ENCODE data around the gene TEX261. TPM values are rescaled to one million over a fixed set of nuclear protein-coding genes. Genes with fewer than 3 reads are reported as not detected.

Gene TEX261
- total RNA-seq, 2 experiments from 2014 or later, result 34.5 to 45.8 TPM

- H2AFZ ChIP-seq (ENCODE audit: low read length), result no peak overlapping the region
- no TSS peak for BruUV-seq (replicated peaks)
- no peak overlapping the region for H3K27ac ChIP-seq (ENCODE audit: low read depth, low read length, poor library complexity, severe bottlenecking)
- H3K36me3 ChIP-seq (ENCODE audit: insufficient read depth, low read length), result no peaks in the 10 kb centered on the region
- H3K9me2 ChIP-seq (ENCODE audit: insufficient read depth, low read length), result no peaks in the 10 kb centered on the region
- H3K4me3 ChIP-seq (ENCODE audit: low read depth, low read length, poor library complexity, severe bottlenecking), result no peak overlapping the region
- H3K4me1 ChIP-seq (ENCODE audit: insufficient read depth, low read length, poor library complexity, severe bottlenecking), result no peaks in the 10 kb centered on the region
- no peaks in the 10 kb centered on the region for H3K79me2 ChIP-seq (ENCODE audit: insufficient read depth, low read depth, low read length)
- no peaks in the 10 kb centered on the region for H3K9me3 ChIP-seq (ENCODE audit: low read length)
- no peaks in the 10 kb centered on the region for H4K20me1 ChIP-seq (ENCODE audit: insufficient read depth, low read length)
- DNase-seq (ENCODE audit: low spot score), result no peak
- POLR2A ChIA-PET, result interaction anchor here (0.7 kb wide), 1 partner anchor 69 kb away, joined by 3 read pairs; no protein-coding TSS in a partner anchor
- intact Hi-C loops (cut with micrococcal nuclease; ENCODE audit: unreplicated experiment), result no loop called here
- CTCF ChIA-PET (ENCODE audit: unreplicated experiment), result no interaction called here
- TF ChIP-seq EZH2phosphoT487 (IDR thresholded peaks at IDR 0.05; ENCODE audit: borderline replicate concordance, low read depth, low read length) (no peak), CTCF (conservative IDR thresholded peaks at IDR 0.05; ENCODE audit: low read length) (no peak)
- H3K4me2 ChIP-seq (ENCODE audit: low read length), result no peak overlapping the region
Observed at GRCh38 chr2:70939001-70939838, 55.5 kb downstream of the TEX261 start.

- no peaks in the 10 kb centered on the region for H3K9me2 ChIP-seq (ENCODE audit: insufficient read depth, low read length)
- ChIA-PET POLR2A (interaction anchor here (0.7 kb wide), 1 partner anchor 68 kb away, joined by 3 read pairs; no protein-coding TSS in a partner anchor), CTCF (ENCODE audit: unreplicated experiment) (no interaction called here)
- no peaks in the 10 kb centered on the region for H3K9me3 ChIP-seq (ENCODE audit: low read length)
- H3K4me3 ChIP-seq (ENCODE audit: low read depth, low read length, poor library complexity, severe bottlenecking), result no peak overlapping the region
- H3K79me2 ChIP-seq (ENCODE audit: insufficient read depth, low read depth, low read length), result no peaks in the 10 kb centered on the region
- H3K36me3 ChIP-seq (ENCODE audit: insufficient read depth, low read length), result no peaks in the 10 kb centered on the region
- no peak overlapping the region for H2AFZ ChIP-seq (ENCODE audit: low read length)
- H3K4me2 ChIP-seq (ENCODE audit: low read length), result no peak overlapping the region
- TF ChIP-seq CTCF (conservative IDR thresholded peaks at IDR 0.05; ENCODE audit: low read length), result no peak
- TF ChIP-seq EZH2phosphoT487 (IDR thresholded peaks at IDR 0.05; ENCODE audit: borderline replicate concordance, low read depth, low read length), result no peak
- no peak overlapping the region for H3K27ac ChIP-seq (ENCODE audit: low read depth, low read length, poor library complexity, severe bottlenecking)
- BruUV-seq (replicated peaks), result no TSS peak
- no peaks in the 10 kb centered on the region for H3K4me1 ChIP-seq (ENCODE audit: insufficient read depth, low read length, poor library complexity, severe bottlenecking)
- no peaks in the 10 kb centered on the region for H4K20me1 ChIP-seq (ENCODE audit: insufficient read depth, low read length)
- intact Hi-C loops (cut with micrococcal nuclease; ENCODE audit: unreplicated experiment), result no loop called here
- DNase-seq (ENCODE audit: low spot score), result no peak
Observed at GRCh38 chr2:70938586-70938950, 56.1 kb downstream of the TEX261 start.

Measured in OCI-LY7 (cell line).